DOHH2 (cell line): ENCODE data around the gene MARK3.

Experiments
- H3F3A ChIP-seq: fragments of 200-600 bp; sonication (generic), shearing (Covaris generic); 2 replicates; pipeline ENCODE4 v1.6.0; 2016; ENCODE audit warnings: antibody characterized with exemption, mild to moderate bottlenecking; ENCODE audit not compliant: control insufficient read depth, insufficient read depth
- H3K27ac ChIP-seq: fragments of 200-600 bp; sonication (generic); 2 replicates; pipeline ENCODE4 v1.5.1; 2014; ENCODE audit warnings: low read depth, mild to moderate bottlenecking, low read length, moderate library complexity
- H3K27me3 ChIP-seq: fragments of 200-600 bp; sonication (generic); 2 replicates; pipeline ENCODE4 v1.6.1; 2014; ENCODE audit warnings: mild to moderate bottlenecking, low read length, mixed read lengths; ENCODE audit not compliant: control insufficient read depth
- H3K36me3 ChIP-seq: fragments of 200-600 bp; sonication (generic); 2 replicates; pipeline ENCODE4 v1.6.1; 2014; ENCODE audit warnings: mild to moderate bottlenecking, low read length, moderate library complexity, mixed read lengths; ENCODE audit not compliant: control insufficient read depth
- H3K4me1 ChIP-seq: fragments of 200-600 bp; sonication (generic); 2 replicates; pipeline ENCODE4 v1.6.1; 2014; ENCODE audit warnings: mild to moderate bottlenecking, low read length, mixed read lengths; ENCODE audit not compliant: control insufficient read depth
- H3K4me2 ChIP-seq: fragments of 200-600 bp; sonication (generic); 2 replicates; pipeline ENCODE4 v1.6.0; 2014; ENCODE audit warnings: mild to moderate bottlenecking, low read length, moderate library complexity
- H3K4me3 ChIP-seq: fragments of 200-600 bp; sonication (generic); 2 replicates; pipeline ENCODE4 v1.5.1; 2014; ENCODE audit warnings: mild to moderate bottlenecking, low read length, mixed read lengths
- H3K79me2 ChIP-seq: fragments of 200-600 bp; sonication (generic); 2 replicates; pipeline ENCODE4 v1.6.1; 2014; ENCODE audit warnings: mild to moderate bottlenecking, low read length, mixed read lengths; ENCODE audit not compliant: control insufficient read depth
- H3K9me2 ChIP-seq: fragments of 200-600 bp; sonication (generic); replicated peaks from 2 replicates; pipeline ENCODE4 v1.6.1; 2014; ENCODE audit warnings: mild to moderate bottlenecking, low read length, mixed read lengths; ENCODE audit not compliant: control insufficient read depth
- H3K9me3 ChIP-seq: fragments of 200-600 bp; sonication (generic); 2 replicates; pipeline ENCODE4 v1.6.1; 2014; ENCODE audit warnings: antibody characterized with exemption, low read length, mixed read lengths; ENCODE audit not compliant: control insufficient read depth, insufficient read depth
- H4K20me1 ChIP-seq: fragments of 200-600 bp; sonication (generic); 2 replicates; pipeline ENCODE4 v1.6.0; 2014; ENCODE audit warnings: low read depth, mild to moderate bottlenecking, antibody characterized with exemption, low read length, moderate library complexity; ENCODE audit not compliant: control insufficient read depth, insufficient read depth
- EZH2phosphoT487 ChIP-seq: fragments of 200-600 bp; sonication (generic); IDR thresholded peaks from 2 replicates; pipeline ENCODE4 v1.6.1; 2017; ENCODE audit warnings: borderline replicate concordance, mild to moderate bottlenecking, antibody characterized with exemption, low read length, moderate library complexity, mixed read lengths
- TF ChIP-seq, protein P1 (sequence below): fragments of 200-600 bp; sonication (generic); IDR thresholded peaks from one replicate; pipeline ENCODE4 v1.5.1; 2014; ENCODE audit warnings: antibody characterized with exemption, mild to moderate bottlenecking, low read depth, low read length; ENCODE audit not compliant: poor library complexity, severe bottlenecking

The MARK3 gene

DNA sequence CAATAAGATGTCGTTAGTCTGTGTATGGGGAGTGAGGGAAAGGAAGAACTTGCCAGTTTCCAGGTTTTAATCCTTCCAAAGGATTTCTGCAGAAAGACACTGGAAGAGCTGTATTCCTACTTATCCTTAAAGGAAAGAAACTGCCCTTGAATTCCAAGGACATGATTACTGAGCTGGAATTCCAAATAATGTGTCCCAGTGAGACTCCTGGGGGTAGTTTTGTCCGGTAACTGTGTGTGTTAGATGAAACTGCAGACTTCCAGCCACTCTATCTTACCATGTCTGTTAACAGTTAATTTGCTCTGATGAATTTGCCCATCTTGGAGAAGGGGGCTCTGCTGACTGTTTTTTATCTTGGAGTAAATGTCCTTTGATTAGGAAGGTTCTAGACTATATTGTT is 104.4 kb downstream of the MARK3 start:
- Histone ChIP-seq H3K36me3 (peaks cover 28% of the 10 kb centered on the region), H3K4me1 (no peaks in the 10 kb centered on the region), H3F3A (peaks cover 3% of the 10 kb centered on the region; the same call in 1 of the 2 replicates), H3K9me2 (no peaks in the 10 kb centered on the region), H3K4me3 (no peak overlapping the region), H3K27me3 (no peaks in the 10 kb centered on the region), H3K4me2 (no peak overlapping the region), H3K9me3 (no peaks in the 10 kb centered on the region), H3K27ac (no peak overlapping the region), H4K20me1 (no peaks in the 10 kb centered on the region), H3K79me2 (no peaks in the 10 kb centered on the region)
- TF ChIP-seq, protein P1, sequence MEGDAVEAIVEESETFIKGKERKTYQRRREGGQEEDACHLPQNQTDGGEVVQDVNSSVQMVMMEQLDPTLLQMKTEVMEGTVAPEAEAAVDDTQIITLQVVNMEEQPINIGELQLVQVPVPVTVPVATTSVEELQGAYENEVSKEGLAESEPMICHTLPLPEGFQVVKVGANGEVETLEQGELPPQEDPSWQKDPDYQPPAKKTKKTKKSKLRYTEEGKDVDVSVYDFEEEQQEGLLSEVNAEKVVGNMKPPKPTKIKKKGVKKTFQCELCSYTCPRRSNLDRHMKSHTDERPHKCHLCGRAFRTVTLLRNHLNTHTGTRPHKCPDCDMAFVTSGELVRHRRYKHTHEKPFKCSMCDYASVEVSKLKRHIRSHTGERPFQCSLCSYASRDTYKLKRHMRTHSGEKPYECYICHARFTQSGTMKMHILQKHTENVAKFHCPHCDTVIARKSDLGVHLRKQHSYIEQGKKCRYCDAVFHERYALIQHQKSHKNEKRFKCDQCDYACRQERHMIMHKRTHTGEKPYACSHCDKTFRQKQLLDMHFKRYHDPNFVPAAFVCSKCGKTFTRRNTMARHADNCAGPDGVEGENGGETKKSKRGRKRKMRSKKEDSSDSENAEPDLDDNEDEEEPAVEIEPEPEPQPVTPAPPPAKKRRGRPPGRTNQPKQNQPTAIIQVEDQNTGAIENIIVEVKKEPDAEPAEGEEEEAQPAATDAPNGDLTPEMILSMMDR = no peak
- TF ChIP-seq EZH2phosphoT487 = no peak

DNA sequence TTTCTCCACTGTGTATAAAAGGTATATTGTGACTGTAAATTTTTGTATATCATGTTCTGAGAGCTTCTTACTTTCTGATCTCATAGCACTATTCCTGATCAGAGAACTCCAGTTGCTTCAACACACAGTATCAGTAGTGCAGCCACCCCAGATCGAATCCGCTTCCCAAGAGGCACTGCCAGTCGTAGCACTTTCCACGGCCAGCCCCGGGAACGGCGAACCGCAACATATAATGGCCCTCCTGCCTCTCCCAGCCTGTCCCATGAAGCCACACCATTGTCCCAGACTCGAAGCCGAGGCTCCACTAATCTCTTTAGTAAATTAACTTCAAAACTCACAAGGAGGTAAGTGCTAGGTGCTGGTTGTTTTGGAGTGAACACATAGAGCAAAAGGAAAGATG is 106.5 kb downstream of the MARK3 start:
- H3K27ac ChIP-seq = no peak overlapping the region
- no peaks in the 10 kb centered on the region for H4K20me1 ChIP-seq
- no peak overlapping the region for H3K4me3 ChIP-seq
- no peak for TF ChIP-seq EZH2phosphoT487
- TF ChIP-seq, protein P1 = no peak
- H3K79me2 ChIP-seq = no peaks in the 10 kb centered on the region
- H3K36me3 ChIP-seq = peaks cover 34% of the 10 kb centered on the region
- H3K9me3 ChIP-seq = no peaks in the 10 kb centered on the region
- no peaks in the 10 kb centered on the region for H3K9me2 ChIP-seq
- no peaks in the 10 kb centered on the region for H3K4me1 ChIP-seq
- H3F3A ChIP-seq = peaks cover 3% of the 10 kb centered on the region; the same call in 1 of the 2 replicates
- H3K27me3 ChIP-seq = no peaks in the 10 kb centered on the region
- H3K4me2 ChIP-seq = no peak overlapping the region

DNA sequence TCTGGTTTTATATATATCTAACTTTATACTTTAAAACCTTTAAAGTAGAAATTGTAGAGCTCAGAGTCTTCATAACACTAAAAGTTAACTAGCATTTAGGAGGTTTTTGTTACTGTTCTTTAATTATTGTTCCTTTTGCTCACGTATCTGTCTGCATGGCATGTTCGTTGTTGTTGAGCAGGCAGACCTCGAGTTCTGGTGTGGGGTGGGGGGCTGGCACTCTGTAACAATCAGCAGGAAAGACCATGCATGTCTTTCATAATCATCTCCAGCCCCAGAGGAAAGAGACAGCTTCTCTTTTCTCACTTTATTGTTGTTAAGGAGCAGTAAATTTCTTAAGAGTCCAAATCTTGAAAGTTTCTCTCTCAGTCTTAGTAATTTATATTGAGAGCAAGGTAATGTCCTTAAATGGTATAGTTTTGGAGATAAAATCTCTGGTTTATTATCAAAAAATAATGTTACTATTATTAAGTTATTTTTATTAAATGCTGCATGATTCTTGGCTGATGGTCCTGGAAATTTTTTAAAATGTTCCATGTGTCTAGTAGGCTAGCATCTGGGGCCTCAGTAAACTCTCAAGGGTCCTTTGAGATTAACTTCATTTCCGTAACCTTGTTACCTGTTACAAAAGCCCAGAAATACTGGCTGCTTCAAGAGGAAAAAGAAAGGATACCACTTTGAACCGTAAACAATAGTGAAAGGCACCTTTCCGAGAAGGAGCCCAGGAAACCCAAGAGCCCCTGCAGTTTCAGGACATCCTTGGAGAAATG is 107.1 kb downstream of the MARK3 start:
- H3K4me1 ChIP-seq = no peaks in the 10 kb centered on the region
- H3K4me2 ChIP-seq = no peak overlapping the region
- H3K9me3 ChIP-seq = no peaks in the 10 kb centered on the region
- no peak for TF ChIP-seq EZH2phosphoT487
- TF ChIP-seq, protein P1 = no peak
- H3K27me3 ChIP-seq = no peaks in the 10 kb centered on the region
- no peaks in the 10 kb centered on the region for H3K9me2 ChIP-seq
- no peak overlapping the region for H3K4me3 ChIP-seq
- H3K36me3 ChIP-seq = peaks cover 35% of the 10 kb centered on the region
- H4K20me1 ChIP-seq = no peaks in the 10 kb centered on the region
- H3F3A ChIP-seq = peaks cover 5% of the 10 kb centered on the region; the same call in 1 of the 2 replicates
- H3K79me2 ChIP-seq = no peaks in the 10 kb centered on the region
- no peak overlapping the region for H3K27ac ChIP-seq
